Skeletal muscle satellite cell (primary cell): Measurements from ENCODE around the gene KIR2DL1.
"Not testable (repeated sequence)": the region's sequence is repeated elsewhere in the genome, so short reads cannot be mapped to it uniquely, and the experiment has no call there.

ENCODE experiments used
- H3K27me3 ChIP-seq: 2 replicates; pipeline ENCODE4 v1.7.0; 2013; ENCODE audit warnings: low read length; ENCODE audit not compliant: control insufficient read depth, insufficient read depth
- H3K36me3 ChIP-seq: 2 replicates; pipeline ENCODE4 v1.7.0; 2013; ENCODE audit warnings: mild to moderate bottlenecking, control low read depth, low read length; ENCODE audit not compliant: insufficient read depth
- H3K4me1 ChIP-seq: 2 replicates; pipeline ENCODE4 v1.7.0; 2013; ENCODE audit warnings: low read length; ENCODE audit not compliant: control insufficient read depth, insufficient read depth
- H3K4me2 ChIP-seq: 2 replicates; pipeline ENCODE4 v1.7.0; 2013; ENCODE audit warnings: mild to moderate bottlenecking, low read length
- H3K4me3 ChIP-seq: 2 replicates; pipeline ENCODE4 v1.7.0; 2013; ENCODE audit warnings: low read length
- H3K9ac ChIP-seq: 2 replicates; pipeline ENCODE4 v1.7.0; 2013; ENCODE audit warnings: mild to moderate bottlenecking, low read depth, low read length, moderate library complexity
- H3K9me3 ChIP-seq: replicated peaks from 2 replicates; pipeline ENCODE4 v1.7.0; 2013; ENCODE audit warnings: mild to moderate bottlenecking, control low read depth, low read length

KIR2DL1 gene

GRCh38 chr19:54804101-54804500, 34.5 kb downstream of the KIR2DL1 start:
- no peaks in the 10 kb centered on the region for H3K27me3 ChIP-seq
- no peak overlapping the region for H3K4me3 ChIP-seq
- H3K4me1 ChIP-seq = no peaks in the 10 kb centered on the region
- H3K36me3 ChIP-seq = no peaks in the 10 kb centered on the region
- peaks cover 8% of the 10 kb centered on the region for H3K9me3 ChIP-seq
- no peak overlapping the region for H3K4me2 ChIP-seq
- no peak overlapping the region for H3K9ac ChIP-seq

DNA sequence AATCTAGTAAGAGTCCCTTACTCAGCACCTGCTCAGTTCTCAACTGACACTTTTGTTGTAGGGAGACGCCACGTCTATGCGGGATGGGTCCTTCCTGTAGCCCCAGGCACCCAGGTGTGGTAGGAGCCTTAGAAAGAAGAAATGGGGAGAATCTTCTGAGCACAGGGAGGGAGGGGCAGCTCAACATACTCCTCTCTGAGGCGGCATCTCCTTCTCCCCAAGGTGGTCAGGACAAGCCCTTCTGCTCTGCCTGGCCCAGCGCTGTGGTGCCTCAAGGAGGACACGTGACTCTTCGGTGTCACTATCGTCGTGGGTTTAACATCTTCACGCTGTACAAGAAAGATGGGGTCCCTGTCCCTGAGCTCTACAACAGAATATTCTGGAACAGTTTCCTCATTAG, 35.0 kb downstream of the KIR2DL1 start:
- Histone ChIP-seq H3K4me1 (no peaks in the 10 kb centered on the region), H3K4me2 (no peak overlapping the region), H3K27me3 (no peaks in the 10 kb centered on the region), H3K36me3 (no peaks in the 10 kb centered on the region), H3K4me3 (no peak overlapping the region), H3K9ac (no peak overlapping the region), H3K9me3 (peaks cover 8% of the 10 kb centered on the region)

DNA sequence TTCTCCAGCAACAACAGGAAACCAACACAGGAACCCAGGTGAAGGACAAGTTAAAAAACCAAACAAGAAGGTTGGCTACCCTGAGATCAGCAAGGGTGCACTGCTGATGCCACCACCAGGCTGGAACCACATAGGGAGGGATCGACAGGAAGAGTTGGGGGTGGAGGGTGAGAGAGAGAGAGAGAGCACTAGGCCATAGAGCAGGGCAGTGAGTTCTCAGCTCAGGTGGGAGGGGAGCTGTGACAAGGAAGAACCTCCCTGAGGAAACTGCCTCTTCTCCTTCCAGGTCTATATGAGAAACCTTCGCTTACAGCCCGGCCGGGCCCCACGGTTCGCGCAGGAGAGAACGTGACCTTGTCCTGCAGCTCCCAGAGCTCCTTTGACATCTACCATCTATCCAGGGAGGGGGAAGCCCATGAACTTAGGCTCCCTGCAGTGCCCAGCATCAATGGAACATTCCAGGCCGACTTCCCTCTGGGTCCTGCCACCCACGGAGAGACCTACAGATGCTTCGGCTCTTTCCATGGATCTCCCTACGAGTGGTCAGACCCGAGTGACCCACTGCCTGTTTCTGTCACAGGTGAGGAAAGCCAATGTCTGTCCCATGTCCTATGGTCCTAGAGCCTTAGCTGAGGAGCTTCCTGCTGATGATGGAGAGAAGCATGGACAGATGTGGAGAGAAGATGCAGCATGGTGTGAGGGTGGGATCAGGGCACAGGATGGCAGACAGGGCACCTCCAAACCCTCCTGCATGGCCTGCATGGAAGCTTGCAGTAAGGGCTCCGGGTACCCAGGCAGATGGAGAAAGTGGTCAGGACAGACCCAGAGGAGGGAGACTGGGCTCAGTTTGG, 36.3 kb downstream of the KIR2DL1 start:
- no peak overlapping the region for H3K9ac ChIP-seq
- no peaks in the 10 kb centered on the region for H3K36me3 ChIP-seq
- H3K27me3 ChIP-seq = no peaks in the 10 kb centered on the region
- H3K9me3 ChIP-seq = peaks cover 8% of the 10 kb centered on the region
- H3K4me2 ChIP-seq = no peak overlapping the region
- no peak overlapping the region for H3K4me3 ChIP-seq
- no peaks in the 10 kb centered on the region for H3K4me1 ChIP-seq

DNA sequence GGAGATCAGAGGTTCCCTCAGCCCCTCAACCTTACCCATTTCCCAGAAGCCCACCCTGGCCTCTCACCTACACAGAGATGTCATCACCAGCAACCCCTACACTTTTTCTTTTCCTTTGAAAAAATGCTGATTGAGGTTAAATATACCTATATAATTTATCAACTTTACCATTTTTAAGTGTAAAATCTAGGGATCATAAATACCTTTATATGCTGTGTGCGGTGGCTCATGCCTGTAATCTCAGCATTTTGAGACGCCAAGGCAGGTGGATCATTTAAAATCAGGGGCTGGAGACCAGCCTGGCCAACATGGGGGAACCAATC, 36.9 kb downstream of the KIR2DL1 start:
- Histone ChIP-seq H3K36me3 (no peaks in the 10 kb centered on the region), H3K9me3 (peaks cover 4% of the 10 kb centered on the region)

GRCh38 chr19:54814571-54814970, 45.0 kb downstream of the KIR2DL1 start:
- not testable (repeated sequence) for H3K27me3 ChIP-seq, H3K9me3 ChIP-seq, H3K4me3 ChIP-seq

More for the DNA sequence above, 36.9 kb downstream of the KIR2DL1 start:
- Histone ChIP-seq H3K4me3 (no peak overlapping the region), H3K9ac (no peak overlapping the region), H3K4me1 (no peaks in the 10 kb centered on the region), H3K4me2 (no peak overlapping the region), H3K27me3 (no peaks in the 10 kb centered on the region)

GRCh38 chr19:54816251-54816650, 46.7 kb downstream of the KIR2DL1 start, which contains the start of gene KIR3DL1:
TSS of gene KIR3DL1 (plus strand) at chr19:54816468.
- H3K4me3 ChIP-seq, H3K9me3 ChIP-seq, H3K36me3 ChIP-seq, H3K9ac ChIP-seq, H3K4me1 ChIP-seq, H3K27me3 ChIP-seq, H3K4me2 ChIP-seq: not testable (repeated sequence)

More at GRCh38 chr19:54814571-54814970, 45.0 kb downstream of the KIR2DL1 start:
- H3K9ac ChIP-seq, H3K36me3 ChIP-seq, H3K4me2 ChIP-seq, H3K4me1 ChIP-seq: not testable (repeated sequence)

DNA sequence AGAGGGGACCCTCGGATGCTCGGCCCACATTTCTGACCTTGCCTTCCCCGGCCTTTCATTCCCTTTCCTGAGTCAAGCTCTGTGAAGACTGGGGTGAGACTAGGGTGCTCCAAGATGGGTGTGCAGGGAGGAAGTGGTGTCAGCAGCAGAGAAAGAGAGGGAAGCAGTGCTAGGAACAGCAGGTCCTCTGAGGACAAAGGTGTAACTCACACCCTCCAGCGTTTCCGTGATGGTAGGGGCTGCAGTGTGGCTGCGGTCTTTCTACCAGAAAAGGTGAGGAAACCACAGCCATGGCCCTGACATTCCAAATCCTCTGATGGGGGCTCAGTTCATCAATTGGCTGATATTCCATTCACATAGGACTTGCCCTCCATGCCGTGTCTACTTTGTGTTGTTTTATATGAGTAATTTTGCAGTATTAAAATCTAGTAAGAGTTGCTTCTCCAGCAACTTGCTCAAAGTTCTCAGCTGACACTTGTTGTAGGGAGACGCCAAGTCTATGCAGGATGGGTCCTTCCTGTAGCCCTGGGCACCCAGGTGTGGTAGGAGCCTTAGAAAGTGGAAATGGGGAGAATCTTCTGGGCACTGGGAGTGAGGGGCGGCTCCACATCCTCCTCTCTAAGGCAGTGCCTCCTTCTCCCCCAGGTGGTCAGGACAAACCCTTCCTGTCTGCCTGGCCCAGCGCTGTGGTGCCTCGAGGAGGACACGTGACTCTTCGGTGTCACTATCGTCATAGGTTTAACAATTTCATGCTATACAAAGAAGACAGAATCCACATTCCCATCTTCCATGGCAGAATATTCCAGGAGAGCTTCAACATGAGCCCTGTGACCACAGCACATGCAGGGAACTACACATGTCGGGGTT, 48.3 kb downstream of the KIR2DL1 start:
- no peaks in the 10 kb centered on the region for H3K27me3 ChIP-seq
- H3K9ac ChIP-seq = no peak overlapping the region
- H3K9me3 ChIP-seq = no peaks in the 10 kb centered on the region
- no peaks in the 10 kb centered on the region for H3K36me3 ChIP-seq
- H3K4me1 ChIP-seq = no peaks in the 10 kb centered on the region
- no peak overlapping the region for H3K4me3 ChIP-seq
- no peak overlapping the region for H3K4me2 ChIP-seq

DNA sequence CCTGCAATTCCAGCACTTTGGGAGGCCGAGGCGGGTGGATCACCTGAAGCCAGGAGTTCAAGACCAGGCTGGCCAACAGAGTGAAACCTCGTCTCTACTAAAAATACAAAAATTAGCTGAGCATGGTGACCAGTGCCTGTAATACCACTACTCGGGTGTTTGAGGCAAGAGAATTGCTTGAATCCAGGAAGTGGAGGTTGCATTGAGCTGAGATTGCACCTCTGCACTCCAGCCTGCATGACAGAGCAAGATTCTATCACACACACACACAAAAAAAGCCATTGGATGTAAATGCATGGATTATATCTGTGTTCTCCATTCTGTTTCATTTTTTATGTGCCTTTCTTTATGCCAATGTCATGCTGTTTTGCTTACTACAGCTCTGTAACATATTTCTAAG, 54.8 kb downstream of the KIR2DL1 start:
- not testable (repeated sequence) for H3K4me1 ChIP-seq, H3K36me3 ChIP-seq, H3K4me2 ChIP-seq, H3K4me3 ChIP-seq, H3K9me3 ChIP-seq, H3K9ac ChIP-seq, H3K27me3 ChIP-seq

DNA sequence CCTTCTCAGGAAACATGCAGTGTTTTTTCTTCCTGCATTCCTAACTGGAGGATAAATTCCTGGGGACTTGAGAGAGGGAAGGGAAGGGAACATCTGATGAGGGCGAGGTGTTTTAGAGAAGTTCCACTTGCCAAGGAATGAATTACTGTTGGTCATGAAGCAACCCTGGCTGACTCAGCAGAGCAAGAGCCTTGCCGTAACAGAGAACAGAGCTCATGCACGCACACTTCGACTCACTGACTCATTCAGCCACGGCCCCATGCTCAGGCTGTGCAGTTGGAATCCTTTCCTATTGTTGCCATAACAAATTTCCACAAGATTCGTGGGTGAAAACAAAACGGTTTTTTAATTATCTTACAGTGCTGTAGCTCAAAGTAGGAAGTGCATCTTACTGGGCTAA, 55.7 kb downstream of the KIR2DL1 start:
- not testable (repeated sequence) for H3K4me2 ChIP-seq, H3K36me3 ChIP-seq, H3K4me3 ChIP-seq, H3K9ac ChIP-seq, H3K27me3 ChIP-seq, H3K4me1 ChIP-seq, H3K9me3 ChIP-seq

GRCh38 chr19:54828064-54828463, 58.5 kb downstream of the KIR2DL1 start:
- not testable (repeated sequence) for H3K4me2 ChIP-seq, H3K4me3 ChIP-seq, H3K27me3 ChIP-seq, H3K4me1 ChIP-seq, H3K9me3 ChIP-seq, H3K9ac ChIP-seq, H3K36me3 ChIP-seq

GRCh38 chr19:54832496-54832895, 62.9 kb downstream of the KIR2DL1 start, which contains the start of gene KIR2DS4:
TSS of gene KIR2DS4 (plus strand) at chr19:54832676.
- not testable (repeated sequence) for H3K27me3 ChIP-seq, H3K4me2 ChIP-seq, H3K4me3 ChIP-seq, H3K36me3 ChIP-seq, H3K9me3 ChIP-seq, H3K4me1 ChIP-seq, H3K9ac ChIP-seq
